Measurements from ENCODE around the gene FARP1.

The FARP1 gene

DNA sequence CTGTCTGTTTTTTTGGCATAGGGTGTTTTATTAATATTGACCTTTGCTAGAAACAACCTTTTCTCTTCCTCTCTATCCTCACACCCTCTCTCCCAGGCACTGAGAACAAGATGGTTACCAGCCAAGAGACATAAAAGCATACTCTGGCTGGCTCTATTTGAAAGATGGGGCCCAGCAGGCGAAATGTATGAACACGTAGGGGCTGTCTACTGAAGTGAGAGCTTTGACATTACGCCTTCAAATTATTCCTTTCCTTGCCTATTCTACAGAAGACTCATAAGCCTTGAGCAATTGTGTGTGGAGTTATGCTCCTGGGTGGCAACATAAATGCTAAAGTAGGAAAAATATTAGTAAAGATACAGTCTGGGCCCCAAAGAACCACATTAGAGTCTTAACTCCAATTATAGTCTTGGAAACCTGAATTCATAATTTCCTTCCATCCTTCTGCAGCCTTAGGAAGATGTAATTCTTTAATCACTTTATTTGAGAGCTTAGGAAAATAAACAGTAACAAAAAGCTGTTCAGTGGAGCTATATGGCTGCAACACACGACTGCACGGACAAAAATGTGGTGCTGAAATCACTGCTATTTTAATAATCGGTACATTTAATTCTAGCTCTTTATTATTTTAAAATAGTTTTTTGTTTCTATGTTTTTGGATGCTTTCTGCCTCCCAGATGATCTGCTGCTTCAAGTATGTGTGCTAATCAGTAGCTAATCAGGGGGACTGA is 156.5 kb downstream of the FARP1 start:
- H3K27me3 ChIP-seq (ENCODE audit: insufficient read depth, low read length): no peaks in the 10 kb centered on the region
- H3K4me1 ChIP-seq (ENCODE audit: control insufficient read depth, insufficient read depth, low read length, unreplicated experiment): peaks cover 11% of the 10 kb centered on the region
- H3K79me2 ChIP-seq (ENCODE audit: control insufficient read depth, insufficient read depth, low read length, unreplicated experiment): peaks cover 2% of the 10 kb centered on the region
- H3K4me3 ChIP-seq (ENCODE audit: low read depth, low read length): no peak overlapping the region
- H3K27ac ChIP-seq (ENCODE audit: low read depth, low read length): no peak overlapping the region
- no peaks in the 10 kb centered on the region for H3K36me3 ChIP-seq (ENCODE audit: insufficient read depth, low read length)
- H2AFZ ChIP-seq (ENCODE audit: low read length, unreplicated experiment): no peak overlapping the region

DNA sequence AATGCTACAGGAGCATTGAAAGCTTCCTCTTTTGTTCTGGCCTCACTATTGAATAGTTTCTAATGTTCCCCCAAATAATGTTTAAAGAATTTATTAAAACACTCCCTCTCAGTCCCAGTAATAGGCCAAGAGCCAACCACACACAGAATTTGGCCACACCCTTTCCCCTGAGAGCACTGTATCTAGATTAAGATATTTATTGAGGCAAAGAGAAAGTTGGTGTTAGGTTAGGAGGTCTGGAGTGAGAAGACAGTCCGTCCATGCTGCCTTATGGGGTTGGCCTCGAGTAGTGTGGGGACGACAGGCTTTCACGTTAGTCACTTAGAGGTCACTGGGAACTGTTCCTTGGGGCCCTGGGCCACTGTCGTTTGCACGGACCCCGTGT is 157.1 kb downstream of the FARP1 start:
- Histone ChIP-seq H3K27me3 (ENCODE audit: insufficient read depth, low read length) (no peaks in the 10 kb centered on the region), H3K4me3 (ENCODE audit: low read depth, low read length) (no peak overlapping the region), H2AFZ (ENCODE audit: low read length, unreplicated experiment) (no peak overlapping the region), H3K27ac (ENCODE audit: low read depth, low read length) (no peak overlapping the region), H3K4me1 (ENCODE audit: control insufficient read depth, insufficient read depth, low read length, unreplicated experiment) (peaks cover 11% of the 10 kb centered on the region), H3K79me2 (ENCODE audit: control insufficient read depth, insufficient read depth, low read length, unreplicated experiment) (peaks cover 2% of the 10 kb centered on the region), H3K36me3 (ENCODE audit: insufficient read depth, low read length) (no peaks in the 10 kb centered on the region)

DNA sequence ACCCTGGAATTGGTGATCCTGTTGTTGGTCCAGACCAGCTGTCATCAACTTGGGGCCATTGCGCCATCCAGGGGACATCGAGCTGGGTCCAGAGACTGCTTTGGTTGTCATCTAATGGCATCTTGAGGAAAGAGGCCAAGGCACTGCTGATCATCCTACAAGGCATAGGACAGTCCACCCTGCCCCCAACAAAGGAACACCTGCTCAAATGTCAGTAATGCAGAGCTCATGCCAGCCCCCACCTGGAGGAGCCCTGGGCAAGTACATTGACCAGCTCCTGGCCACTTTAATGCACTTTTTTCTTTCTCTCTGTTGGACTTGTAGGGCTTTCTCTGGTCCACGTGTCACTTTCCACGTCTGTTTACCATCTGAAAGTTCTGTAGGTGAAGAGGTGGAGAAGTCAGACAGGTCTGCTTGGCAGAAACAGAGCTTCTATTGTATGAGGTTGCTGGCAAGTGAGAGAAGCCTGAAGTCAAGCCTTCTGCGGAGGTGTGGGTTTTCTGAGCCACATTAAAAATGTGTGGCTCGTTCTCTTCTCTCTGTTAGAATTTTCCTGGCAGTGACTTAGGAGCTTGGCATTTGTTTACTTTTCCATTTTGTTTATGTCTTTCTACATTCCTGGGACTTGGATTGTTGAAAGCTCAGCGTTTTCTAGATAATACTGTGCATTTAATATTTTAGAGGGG is 158.2 kb downstream of the FARP1 start:
- Histone ChIP-seq H3K79me2 (ENCODE audit: control insufficient read depth, insufficient read depth, low read length, unreplicated experiment) (peaks cover 2% of the 10 kb centered on the region), H3K36me3 (ENCODE audit: insufficient read depth, low read length) (no peaks in the 10 kb centered on the region), H3K27ac (ENCODE audit: low read depth, low read length) (no peak overlapping the region), H3K4me1 (ENCODE audit: control insufficient read depth, insufficient read depth, low read length, unreplicated experiment) (peaks cover 11% of the 10 kb centered on the region), H2AFZ (ENCODE audit: low read length, unreplicated experiment) (no peak overlapping the region), H3K27me3 (ENCODE audit: insufficient read depth, low read length) (no peaks in the 10 kb centered on the region), H3K4me3 (ENCODE audit: low read depth, low read length) (no peak overlapping the region)

DNA sequence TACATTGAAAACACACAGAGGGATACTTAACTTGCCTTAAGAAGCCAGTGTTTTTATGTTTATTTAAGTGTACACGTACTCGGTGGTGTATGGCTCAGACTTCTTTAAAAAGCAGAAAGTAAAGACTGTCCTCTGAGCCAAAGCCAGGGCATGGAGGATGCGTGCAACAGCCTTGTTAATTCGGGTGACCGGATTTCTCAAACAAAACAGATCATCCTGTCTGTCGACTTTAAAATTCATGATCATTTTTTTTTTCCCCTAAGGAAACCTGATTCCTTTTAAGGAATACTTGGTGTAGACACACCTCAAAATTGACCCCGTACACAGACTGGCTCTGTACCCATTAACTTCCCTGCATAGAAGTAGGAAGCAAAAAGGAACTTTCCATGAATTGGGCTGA is 158.8 kb downstream of the FARP1 start:
- Histone ChIP-seq H3K4me3 (ENCODE audit: low read depth, low read length) (no peak overlapping the region), H2AFZ (ENCODE audit: low read length, unreplicated experiment) (no peak overlapping the region), H3K4me1 (ENCODE audit: control insufficient read depth, insufficient read depth, low read length, unreplicated experiment) (peaks cover 11% of the 10 kb centered on the region), H3K27me3 (ENCODE audit: insufficient read depth, low read length) (no peaks in the 10 kb centered on the region), H3K36me3 (ENCODE audit: insufficient read depth, low read length) (no peaks in the 10 kb centered on the region), H3K79me2 (ENCODE audit: control insufficient read depth, insufficient read depth, low read length, unreplicated experiment) (peaks cover 2% of the 10 kb centered on the region), H3K27ac (ENCODE audit: low read depth, low read length) (no peak overlapping the region)

DNA sequence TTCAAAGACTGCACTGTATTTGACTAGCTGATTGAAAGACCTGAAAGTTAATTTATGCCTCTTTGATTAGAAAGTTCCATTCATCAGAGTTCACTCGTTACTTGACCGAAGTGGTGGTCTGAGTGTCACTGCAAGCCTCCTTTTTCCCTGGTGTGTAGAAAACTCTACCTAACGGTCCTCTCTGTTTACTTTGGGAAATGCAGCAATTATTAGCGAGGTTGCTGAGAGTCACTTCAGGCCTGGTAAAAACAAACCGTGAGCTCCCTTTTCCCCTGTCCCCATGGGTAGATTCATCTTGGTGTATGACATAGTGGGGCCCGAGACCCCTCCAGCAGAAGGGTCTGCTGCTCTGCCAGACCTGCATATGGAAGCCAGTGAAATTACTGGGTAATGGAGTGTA is 161.0 kb downstream of the FARP1 start:
- H3K4me1 ChIP-seq (ENCODE audit: control insufficient read depth, insufficient read depth, low read length, unreplicated experiment): peaks cover 11% of the 10 kb centered on the region
- H2AFZ ChIP-seq (ENCODE audit: low read length, unreplicated experiment): no peak overlapping the region
- H3K4me3 ChIP-seq (ENCODE audit: low read depth, low read length): no peak overlapping the region
- peaks cover 2% of the 10 kb centered on the region for H3K79me2 ChIP-seq (ENCODE audit: control insufficient read depth, insufficient read depth, low read length, unreplicated experiment)
- no peaks in the 10 kb centered on the region for H3K27me3 ChIP-seq (ENCODE audit: insufficient read depth, low read length)
- H3K27ac ChIP-seq (ENCODE audit: low read depth, low read length): no peak overlapping the region
- no peaks in the 10 kb centered on the region for H3K36me3 ChIP-seq (ENCODE audit: insufficient read depth, low read length)

DNA sequence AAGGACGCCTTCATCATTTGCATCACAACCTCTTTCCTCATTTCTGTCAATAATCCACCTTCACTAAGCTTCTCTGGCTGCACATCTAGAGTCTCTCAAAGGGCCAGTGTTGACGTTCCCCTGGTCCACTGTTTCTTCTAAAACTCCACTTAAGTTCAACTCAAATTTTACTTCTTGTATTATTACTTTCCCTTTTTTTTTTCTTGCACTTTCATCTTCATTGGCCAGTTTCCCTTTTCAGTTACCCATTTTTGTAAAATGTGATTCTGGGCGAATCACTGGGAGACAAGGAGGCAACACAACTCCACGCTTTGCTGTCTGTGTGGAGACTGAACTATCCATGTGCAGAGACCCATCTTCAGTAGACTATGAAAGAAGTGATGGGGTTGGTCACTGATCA is 162.8 kb downstream of the FARP1 start:
- Histone ChIP-seq H3K27me3 (ENCODE audit: insufficient read depth, low read length) (no peaks in the 10 kb centered on the region), H3K4me1 (ENCODE audit: control insufficient read depth, insufficient read depth, low read length, unreplicated experiment) (no peaks in the 10 kb centered on the region), H3K36me3 (ENCODE audit: insufficient read depth, low read length) (no peaks in the 10 kb centered on the region), H3K79me2 (ENCODE audit: control insufficient read depth, insufficient read depth, low read length, unreplicated experiment) (no peaks in the 10 kb centered on the region), H2AFZ (ENCODE audit: low read length, unreplicated experiment) (no peak overlapping the region), H3K27ac (ENCODE audit: low read depth, low read length) (no peak overlapping the region), H3K4me3 (ENCODE audit: low read depth, low read length) (no peak overlapping the region)

DNA sequence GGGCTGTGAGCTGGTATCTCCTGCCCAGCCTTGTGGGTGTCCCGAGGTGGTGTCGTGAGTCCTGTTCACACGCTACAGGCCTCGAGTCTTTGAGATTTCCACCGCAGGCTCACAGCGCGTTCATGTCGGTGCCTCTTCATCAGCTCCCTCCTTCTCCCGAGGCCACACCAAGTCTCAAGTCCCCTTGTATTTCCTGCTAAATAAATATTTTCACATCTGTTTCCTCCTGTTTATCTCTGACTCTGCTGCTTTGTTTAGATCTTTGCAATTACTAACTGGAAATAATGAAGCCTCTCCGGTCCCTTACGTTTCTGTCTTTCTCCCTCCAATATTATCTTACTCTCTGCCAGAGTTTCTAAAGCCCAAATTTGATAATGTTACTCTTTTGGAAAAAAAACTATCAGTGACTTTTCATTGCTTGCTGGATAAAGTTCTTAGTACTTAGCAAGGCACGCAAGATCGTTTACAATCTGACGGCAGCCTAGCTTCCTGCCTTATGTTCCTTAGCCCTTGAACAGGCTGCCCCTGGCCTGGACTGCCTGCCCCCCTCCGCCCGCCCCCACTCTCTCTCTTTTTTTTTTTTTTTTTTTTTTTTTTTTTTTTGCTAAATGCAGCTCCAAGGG is 164.7 kb downstream of the FARP1 start:
- Histone ChIP-seq H3K27me3 (ENCODE audit: insufficient read depth, low read length) (no peaks in the 10 kb centered on the region), H3K36me3 (ENCODE audit: insufficient read depth, low read length) (no peaks in the 10 kb centered on the region), H3K79me2 (ENCODE audit: control insufficient read depth, insufficient read depth, low read length, unreplicated experiment) (no peaks in the 10 kb centered on the region), H3K4me3 (ENCODE audit: low read depth, low read length) (no peak overlapping the region), H3K4me1 (ENCODE audit: control insufficient read depth, insufficient read depth, low read length, unreplicated experiment) (no peaks in the 10 kb centered on the region), H2AFZ (ENCODE audit: low read length, unreplicated experiment) (no peak overlapping the region), H3K27ac (ENCODE audit: low read depth, low read length) (no peak overlapping the region)

DNA sequence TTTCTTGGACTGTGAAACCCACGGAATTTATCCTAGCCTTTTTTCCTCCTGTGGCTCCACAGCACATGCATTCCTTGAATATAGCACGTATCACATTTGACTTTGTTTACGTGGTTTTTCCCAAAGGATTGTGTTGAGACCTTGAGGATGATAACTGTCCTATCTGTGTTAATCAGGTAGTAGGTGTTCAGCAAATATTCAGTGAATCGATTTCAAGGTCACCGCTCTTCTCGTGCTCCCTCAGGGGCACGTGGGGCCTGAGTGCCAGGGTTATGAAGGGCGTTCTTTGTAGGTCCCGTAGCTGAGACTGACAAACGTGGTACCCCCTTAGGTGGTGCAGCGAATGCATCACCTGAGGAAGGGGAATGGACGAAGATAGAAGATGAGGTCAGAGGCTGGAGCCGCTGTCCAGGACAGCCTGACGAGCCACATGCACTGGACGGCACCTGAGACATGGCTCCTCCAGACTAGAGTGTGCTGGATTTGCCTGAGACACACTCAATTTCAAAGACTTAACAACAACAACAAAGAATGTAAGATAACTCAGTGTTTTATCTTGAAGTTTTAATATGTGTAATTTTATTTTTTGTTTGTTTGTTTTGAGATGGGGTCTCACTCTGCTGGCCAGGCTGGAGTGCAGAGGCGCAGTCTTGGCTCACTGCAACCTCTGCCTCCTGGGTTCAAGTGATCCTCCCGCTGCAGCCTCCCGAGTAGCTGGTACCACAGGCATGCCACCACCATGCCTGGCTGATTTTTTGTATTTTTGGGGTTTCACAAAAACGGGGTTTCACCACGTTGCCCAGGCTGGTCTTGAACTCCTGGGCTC is 165.4 kb downstream of the FARP1 start:
- H2AFZ ChIP-seq (ENCODE audit: low read length, unreplicated experiment): no peak overlapping the region
- H3K36me3 ChIP-seq (ENCODE audit: insufficient read depth, low read length): no peaks in the 10 kb centered on the region
- no peak overlapping the region for H3K27ac ChIP-seq (ENCODE audit: low read depth, low read length)
- no peaks in the 10 kb centered on the region for H3K27me3 ChIP-seq (ENCODE audit: insufficient read depth, low read length)
- H3K4me1 ChIP-seq (ENCODE audit: control insufficient read depth, insufficient read depth, low read length, unreplicated experiment): no peaks in the 10 kb centered on the region
- no peaks in the 10 kb centered on the region for H3K79me2 ChIP-seq (ENCODE audit: control insufficient read depth, insufficient read depth, low read length, unreplicated experiment)
- H3K4me3 ChIP-seq (ENCODE audit: low read depth, low read length): no peak overlapping the region

DNA sequence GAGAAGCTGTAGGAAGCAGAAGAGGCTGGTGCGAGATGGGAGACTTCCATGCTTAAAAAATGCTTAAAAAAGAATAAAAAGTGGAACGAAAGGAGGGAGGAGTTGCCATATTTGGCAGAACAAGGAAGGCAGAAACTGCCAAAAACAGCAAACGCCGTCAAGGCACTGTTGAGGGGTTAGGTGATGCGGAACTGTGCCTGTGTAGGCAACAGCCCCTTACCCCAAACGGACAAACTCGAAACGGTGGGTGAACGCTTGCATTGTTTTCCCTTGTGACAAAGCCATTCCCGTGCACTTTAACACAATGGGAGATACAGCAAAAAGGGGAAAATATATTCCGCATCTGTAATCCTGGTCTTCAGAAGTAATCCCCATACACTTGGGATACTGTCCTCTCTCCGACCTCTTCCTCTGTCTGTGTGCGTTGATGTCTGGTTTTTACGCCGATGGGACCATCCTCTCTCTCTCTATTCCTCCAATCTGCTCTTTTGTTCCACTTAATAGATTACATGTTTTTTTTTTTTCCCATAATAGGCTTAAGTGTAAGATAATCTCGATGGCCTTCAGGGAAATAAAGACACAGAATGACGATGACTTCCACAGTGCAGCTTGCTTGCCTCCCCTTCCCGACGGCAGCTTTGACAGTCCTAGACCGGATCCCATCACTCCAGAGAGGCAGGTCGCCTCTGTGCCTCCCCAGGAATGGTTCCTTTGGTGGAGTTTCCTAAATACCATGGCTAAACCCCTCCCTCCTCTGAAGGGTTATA is 166.9 kb downstream of the FARP1 start:
- no peak overlapping the region for H2AFZ ChIP-seq (ENCODE audit: low read length, unreplicated experiment)
- H3K27me3 ChIP-seq (ENCODE audit: insufficient read depth, low read length): no peaks in the 10 kb centered on the region
- H3K27ac ChIP-seq (ENCODE audit: low read depth, low read length): no peak overlapping the region
- no peaks in the 10 kb centered on the region for H3K36me3 ChIP-seq (ENCODE audit: insufficient read depth, low read length)
- no peaks in the 10 kb centered on the region for H3K4me1 ChIP-seq (ENCODE audit: control insufficient read depth, insufficient read depth, low read length, unreplicated experiment)
- no peak overlapping the region for H3K4me3 ChIP-seq (ENCODE audit: low read depth, low read length)
- H3K79me2 ChIP-seq (ENCODE audit: control insufficient read depth, insufficient read depth, low read length, unreplicated experiment): no peaks in the 10 kb centered on the region

Measured in ACC112 (cell line).